GM18909 (cell line): ENCODE results near the gene MND1.
"Not testable (repeated sequence)": the region's sequence is repeated elsewhere in the genome, so short reads cannot be mapped to it uniquely, and the experiment has no call there.

Source experiments
- ATAC-seq: cut with Tn5 transposase; IDR thresholded peaks from one replicate; pipeline ENCODE4 v1.9.1; 2021; ENCODE audit warnings: mild to moderate bottlenecking; ENCODE audit not compliant: unreplicated experiment, poor library complexity

MND1 gene

DNA sequence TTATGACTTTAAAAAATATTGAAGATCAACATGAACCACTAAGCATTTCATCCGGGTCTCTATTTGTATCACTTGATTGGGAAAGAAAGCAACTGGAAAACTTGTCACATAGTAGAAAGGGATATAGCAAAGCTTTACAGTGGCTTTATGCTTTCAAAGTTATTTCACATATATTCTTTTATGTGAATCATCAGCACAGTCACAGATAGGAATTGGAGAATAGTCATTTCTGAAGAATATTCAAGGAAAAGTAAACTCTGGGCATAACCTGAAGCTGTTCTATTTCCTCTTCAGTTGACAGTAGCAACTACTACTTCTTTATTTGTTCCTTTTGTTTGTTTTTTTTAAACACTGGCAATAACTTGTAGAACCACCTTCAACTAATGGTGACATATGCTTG, 50.5 kb downstream of the MND1 start:
- ATAC-seq = no peak

DNA sequence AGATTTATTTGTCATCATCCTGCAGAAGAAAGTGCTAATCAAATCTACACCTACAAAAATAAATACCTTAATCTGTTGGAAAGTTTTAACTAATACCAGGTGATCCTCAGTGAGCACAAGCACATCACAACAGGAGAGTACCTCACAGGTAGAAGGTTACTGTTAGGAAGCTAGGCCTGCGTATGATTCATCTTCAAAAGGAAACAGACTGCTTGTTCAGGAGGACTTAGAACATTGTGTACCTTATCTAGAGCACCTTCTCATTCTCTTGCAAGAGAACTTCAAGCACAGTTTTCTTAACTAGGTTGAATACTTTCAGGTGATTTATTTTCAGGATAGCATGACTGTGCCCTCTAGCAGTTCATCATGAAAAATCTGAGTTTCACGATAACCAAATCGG, 54.2 kb downstream of the MND1 start:
- ATAC-seq = no peak

GRCh38 chr4:153399358-153399757, 54.9 kb downstream of the MND1 start:
- ATAC-seq = no peak

GRCh38 chr4:153401501-153401900, 57.0 kb downstream of the MND1 start:
- ATAC-seq = no peak

- no peak for ATAC-seq
These were observed 57.9 kb downstream of the MND1 start for GRCh38 chr4:153402366-153402765.

GRCh38 chr4:153403726-153404125, 59.2 kb downstream of the MND1 start:
- no peak for ATAC-seq

DNA sequence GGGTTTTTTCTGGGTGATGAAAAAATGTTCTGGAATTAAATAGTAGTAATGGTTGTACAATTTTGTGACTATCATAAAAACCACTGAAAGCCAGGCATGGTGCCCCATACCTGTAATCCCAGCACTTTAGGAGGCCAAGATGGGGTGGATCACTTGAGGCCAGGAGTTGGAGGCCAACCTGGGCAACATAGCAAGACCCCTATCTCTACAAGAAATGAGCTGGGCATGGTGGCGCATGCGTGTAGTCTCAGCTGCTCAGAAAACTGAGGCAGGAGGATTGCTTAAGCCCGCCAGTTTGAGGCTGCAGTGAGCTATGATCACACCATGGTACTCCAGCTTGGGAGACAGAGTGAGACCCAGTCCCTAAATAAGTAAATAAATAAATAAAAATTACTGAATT, 63.4 kb downstream of the MND1 start:
- no peak for ATAC-seq

- no peak for ATAC-seq
These were observed 64.4 kb downstream of the MND1 start for GRCh38 chr4:153408932-153409331.

DNA sequence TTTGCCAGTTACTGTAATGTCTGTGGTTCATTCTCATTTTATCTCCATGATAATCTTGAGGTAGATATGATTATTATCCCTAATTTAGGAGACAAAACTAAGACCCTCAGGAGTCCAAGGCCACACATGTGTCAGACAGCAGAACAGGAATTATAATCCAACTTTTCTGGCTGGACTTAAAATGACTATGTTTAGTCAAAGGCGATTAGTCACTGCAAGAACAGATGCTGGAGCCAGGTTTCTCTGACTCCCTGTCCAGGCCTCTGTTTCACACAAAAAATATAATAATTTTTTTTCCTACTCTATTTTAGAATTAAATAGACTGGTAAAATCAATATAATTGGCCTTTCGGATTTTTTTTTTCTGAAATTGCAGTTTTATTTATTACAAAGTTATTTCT, 64.9 kb downstream of the MND1 start:
- no peak for ATAC-seq

DNA sequence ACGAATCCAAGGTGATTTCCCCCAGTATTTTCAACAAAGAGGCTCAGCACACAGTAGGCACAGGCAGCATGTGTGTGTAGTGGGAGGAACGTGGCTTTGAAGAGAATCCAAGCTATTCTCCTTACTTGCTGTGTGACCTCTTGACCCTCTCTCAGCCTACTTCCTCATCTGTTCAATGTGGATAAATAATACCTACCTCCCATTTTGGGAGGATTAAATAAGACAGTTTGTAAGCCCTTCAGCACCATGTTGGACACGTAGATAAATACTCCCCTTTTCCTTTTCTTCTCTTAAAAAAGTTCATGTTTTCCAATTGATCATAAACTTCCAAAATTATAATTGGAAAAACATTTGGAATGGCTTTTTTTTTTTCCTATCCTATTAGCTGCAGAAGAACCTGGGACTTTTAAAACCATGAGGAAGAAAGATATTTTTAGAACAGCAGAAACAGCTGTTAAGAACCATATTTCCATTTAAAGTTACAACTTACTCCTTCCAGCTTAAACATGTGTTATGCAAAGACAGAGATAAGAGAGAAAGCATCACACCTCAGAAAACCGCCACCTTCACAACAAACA, 65.5 kb downstream of the MND1 start:
- no peak for ATAC-seq

GRCh38 chr4:153413842-153414241, 69.4 kb downstream of the MND1 start:
- no peak for ATAC-seq

DNA sequence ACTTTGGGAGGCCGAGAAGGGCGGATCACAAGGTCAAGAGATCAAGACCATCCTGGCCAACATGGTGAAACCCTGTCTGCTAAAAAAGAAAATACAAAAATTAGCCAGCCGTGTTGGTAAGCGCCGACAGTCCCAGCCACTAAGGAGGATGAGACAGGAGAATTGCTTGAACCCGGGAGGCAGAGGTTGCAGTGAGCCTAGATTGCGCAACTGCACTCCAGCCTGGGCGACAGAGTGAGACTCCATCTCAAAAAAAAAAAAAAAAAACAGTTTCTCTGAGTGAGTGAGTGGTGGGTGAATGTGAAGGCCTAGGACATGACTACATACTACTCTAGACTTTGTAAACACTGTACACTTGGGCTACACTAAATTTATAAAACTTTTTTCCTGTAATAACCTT, 72.0 kb downstream of the MND1 start:
- not testable (repeated sequence) for ATAC-seq

DNA sequence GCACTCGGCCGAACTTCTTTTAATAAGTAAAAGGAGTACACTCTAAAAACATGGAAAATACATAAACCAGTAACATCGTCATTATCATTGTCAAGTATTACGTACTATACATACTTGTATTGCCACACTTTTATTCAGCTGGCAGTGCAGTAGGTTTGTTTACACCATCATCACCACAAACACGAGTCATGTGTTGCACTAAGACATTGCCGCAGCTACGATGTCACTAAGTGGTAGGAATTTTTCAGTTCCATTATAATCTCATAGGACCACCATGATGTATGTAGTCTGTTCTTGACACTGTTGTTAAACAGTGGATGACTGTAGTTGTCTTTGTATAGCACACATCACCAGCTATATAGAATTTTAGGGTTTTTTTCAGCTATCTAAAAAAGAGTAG, 73.6 kb downstream of the MND1 start:
- no peak for ATAC-seq

GRCh38 chr4:153418558-153418957, 74.1 kb downstream of the MND1 start:
- no peak for ATAC-seq

- no peak for ATAC-seq
These were observed 74.5 kb downstream of the MND1 start for GRCh38 chr4:153419029-153419428.

GRCh38 chr4:153419673-153420278, 75.3 kb downstream of the MND1 start:
- no peak for ATAC-seq

DNA sequence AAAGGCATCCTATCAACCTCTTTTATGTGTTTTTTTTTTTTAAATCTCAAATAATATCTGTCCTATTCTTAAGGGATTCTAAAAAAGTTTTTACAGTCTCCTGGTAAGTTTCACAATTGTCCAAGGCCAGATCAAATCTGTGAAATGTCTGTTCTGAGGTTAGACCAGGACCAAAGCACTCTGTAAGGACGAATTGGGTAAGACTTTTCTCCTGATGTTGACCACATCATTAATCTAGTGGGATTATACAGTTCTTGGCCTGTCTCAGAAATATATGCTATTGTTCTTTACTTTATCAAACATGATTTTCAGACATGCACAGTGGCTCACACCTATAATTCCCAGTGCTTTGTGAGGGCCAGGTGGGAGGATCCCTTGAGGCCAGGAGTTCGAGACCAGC, 75.9 kb downstream of the MND1 start:
- no peak for ATAC-seq

DNA sequence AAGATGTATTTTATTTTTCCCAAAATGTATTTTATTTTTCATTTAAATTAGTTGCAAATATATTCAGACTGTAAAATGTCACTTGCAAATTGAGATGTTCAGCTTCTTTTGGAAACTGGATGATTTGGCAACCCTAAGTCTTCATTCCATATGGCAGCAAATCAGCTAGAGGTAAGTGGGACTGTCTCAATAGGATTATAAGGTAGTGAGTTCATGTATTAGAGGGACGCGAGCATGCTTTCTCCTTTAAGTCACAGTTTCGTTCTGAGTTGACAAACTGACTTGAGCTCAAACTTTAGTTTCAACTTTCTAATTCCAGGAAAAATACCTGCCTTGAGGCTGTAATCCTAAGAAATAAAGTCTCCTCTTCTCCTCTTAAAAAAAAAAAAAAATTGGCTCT, 77.5 kb downstream of the MND1 start:
- peak; percentile 60 for ATAC-seq

- peak; percentile 65 for ATAC-seq
These were observed 81.9 kb downstream of the MND1 start for GRCh38 chr4:153426207-153426885.

DNA sequence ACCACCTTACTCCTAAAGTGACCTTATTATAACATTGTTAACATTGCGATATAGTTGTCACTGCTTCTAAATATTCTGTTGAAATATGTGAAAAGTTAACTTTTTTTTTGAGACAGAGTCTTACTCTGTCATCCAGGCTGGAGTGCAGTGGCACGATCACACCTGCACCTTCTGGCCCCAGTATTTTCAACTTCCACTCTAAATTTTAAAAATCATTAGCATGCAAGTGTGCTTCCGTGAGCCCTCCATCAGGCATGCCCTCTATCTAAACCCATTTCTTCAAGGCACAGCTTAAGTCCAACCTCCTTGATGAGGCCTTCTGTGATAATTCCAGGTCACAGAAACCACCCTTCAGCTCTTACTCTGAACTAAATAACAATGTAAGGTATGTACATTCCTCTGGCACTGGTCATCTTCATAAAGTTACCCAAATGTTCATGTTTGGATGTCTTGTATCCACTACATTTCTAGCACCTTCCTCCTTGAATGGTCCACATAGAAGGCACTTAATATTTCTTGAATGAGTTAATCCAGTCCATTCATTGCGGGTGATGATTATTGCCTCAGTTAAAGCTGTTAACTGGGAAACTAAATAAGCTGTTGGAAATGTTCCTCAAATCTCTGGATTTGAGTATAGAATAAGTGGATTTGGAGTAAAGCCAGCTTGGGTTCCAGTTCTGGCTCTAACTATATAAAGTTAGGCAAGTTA, 83.0 kb downstream of the MND1 start:
- ATAC-seq = no peak

DNA sequence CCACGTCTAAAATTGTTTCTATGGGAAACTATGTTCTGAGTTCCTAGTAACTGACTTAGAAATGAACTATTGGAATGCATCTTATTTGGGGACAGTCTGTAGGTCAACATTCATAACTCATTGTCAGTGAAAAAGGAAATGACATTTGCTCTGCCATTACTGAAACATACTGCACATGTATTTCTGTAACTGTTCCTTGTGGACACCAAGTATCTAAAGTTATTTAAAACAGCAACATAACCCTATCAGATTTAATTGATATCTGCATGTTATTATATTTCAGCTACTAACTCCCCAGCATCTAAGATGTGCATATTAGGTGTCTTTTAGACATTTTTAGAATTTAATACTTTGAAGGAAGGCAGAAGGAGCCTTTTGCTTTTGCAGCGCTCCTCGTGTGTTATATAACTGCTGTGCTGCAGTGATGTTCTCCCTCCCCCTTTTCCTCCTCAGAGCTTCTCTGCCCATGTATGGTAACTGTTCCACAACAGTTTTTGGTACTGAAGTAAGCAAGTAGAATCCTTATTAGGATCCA, 84.5 kb downstream of the MND1 start:
- ATAC-seq = no peak
